RKO (cell line): ENCODE results near the gene DPP10.

Experiments
- DNase-seq: peaks from one replicate; pipeline ENCODE4 v3.0.0-alpha.2; 2016; ENCODE audit warnings: low spot score

The DPP10 gene

DNA sequence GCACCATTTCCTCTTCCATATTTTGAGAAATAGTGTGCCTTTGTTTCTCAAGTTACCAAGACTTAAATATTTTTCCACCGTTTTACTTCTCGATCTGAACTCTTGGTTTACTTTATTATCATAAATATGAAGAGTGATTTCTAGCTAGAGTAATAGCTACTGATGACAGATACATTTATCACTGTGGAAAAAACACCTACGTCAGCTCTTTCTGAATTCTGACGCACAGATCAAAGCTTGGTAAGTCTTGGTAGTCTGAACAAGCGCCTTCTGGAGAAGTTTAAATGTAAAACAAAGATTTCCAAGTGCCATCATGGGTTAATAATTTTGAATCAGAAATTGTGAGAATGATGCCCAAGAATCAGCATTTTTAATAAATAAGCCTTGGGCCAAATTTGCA is 367.7 kb downstream of the DPP10 start:
- DNase-seq, result no peak

DNA sequence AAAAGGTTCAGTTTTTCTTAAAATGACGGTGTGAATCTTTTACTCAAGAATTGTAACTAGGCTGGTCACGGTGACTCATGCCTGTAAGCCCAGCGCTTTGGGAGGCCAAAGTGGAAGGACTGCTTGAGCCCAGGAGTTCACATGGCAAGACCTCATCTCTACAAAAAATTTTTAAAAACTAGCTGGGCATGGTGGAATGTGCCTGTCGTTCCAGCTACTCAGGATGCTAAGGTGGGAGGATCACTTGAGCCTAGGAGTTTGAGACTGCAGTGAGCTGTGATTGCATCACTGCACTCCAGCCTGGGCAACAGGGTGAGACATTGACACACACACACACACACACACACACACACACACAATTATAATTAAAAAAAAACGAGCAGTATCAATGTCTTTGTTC is 369.8 kb downstream of the DPP10 start:
- DNase-seq, result no peak

DNA sequence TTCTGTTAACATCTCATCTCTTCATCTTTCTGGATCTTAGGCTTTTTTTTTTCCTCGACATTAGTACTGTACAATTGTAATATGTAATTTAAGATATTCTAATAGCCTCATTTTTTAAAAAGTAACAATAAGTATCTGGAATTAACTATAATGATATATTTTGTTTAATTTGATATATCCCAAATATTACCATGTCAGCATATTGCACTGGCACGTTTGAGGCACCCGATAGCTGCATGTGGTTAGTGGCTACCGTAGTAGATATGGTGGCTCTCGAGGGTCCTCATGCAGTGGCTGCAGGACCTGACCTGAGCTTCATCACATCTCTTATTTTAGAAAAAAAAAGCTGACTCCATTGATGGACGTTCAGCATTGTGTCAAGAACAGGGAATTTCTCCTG is 371.9 kb downstream of the DPP10 start:
- no peak for DNase-seq

DNA sequence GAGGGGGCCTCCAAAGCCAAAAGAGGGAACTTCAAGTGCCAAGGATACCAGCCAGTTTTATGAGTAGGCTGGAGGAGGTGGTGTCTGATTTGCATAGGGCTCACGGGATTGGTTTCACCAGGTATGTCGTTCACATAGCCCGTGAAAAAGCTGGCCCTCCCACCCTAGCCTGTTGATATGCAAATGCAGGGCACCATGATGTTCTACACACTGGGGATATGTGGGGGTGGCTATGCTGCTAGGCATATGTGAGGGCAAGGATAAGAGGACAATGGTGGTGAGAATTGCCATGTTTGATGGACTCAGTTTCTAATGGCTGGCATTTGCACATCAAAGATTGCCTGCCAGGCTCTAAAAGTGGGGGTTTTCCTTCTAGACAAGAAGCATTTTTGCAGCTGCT is 378.6 kb downstream of the DPP10 start:
- no peak for DNase-seq

DNA sequence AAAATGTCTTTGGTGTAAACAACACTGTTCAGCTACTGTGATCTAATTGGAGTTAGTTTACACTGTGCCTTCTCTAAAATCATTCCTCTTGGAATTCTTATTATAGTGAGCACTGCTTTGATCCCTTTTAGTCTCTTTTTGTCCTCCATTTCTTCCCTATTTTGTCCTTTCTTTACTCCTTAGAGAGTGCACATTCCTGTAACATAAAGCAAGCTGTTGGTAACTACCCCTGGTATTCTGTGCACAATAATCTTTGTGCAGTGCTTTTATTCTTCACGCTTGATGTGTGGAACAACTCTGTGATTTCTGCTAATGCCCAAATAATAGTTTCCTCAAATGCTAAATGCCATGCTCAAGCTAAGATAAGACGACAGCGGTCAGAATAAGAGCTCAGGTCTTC is 401.5 kb downstream of the DPP10 start:
- no peak for DNase-seq

DNA sequence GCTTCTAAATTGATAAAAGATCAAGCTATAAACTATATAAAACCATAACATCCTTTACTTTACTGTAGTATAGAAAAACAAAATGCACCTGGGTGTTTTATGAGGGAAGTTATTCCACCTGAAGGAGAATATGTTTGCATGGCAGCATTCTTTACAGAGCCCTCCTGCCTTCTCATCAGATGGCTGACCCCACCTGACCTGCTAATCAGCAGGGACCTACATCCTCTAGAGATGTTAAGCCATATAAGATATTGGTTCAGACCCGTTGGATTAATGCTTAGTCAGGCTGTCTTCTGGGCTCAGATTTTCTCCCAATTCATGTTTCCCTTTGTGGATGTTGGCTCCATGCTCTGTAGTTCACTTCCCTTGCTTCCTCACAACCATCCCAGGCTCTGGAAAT is 414.8 kb downstream of the DPP10 start:
- DNase-seq, result no peak

DNA sequence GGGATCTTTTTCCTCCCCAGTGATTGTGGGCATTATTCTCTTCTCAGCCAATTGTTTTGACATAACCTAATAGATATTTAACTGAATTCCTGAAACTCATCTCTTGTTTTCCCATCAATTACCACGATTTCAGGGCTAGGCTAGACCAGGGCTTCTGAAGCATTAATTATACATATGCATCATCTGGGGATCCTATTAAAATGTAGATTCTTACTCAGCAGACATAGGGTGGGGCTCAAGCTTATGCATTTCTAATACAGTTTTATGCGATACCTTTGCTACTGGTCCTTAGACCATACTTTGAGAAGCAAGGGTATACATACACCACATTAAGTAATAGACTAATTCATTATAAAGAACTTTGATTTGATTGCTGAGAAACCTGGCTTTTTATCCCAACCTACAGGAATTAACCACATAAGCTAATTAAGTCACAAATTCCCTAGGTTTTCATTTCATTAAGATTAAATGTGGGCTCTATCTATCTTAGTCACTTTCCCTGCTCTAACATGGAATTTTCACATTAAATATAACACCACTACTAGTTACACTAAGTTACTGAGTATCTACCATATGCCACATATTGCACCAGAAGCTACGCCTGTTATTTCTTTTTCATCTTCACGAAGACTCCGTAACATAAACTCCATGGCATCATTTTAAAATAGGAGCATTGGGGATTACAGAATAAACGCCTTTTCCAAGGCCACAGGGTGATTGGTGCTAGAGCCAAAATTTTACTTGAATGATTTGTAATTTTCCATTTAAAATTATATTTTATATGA is 417.5 kb downstream of the DPP10 start:
- DNase-seq, result no peak

DNA sequence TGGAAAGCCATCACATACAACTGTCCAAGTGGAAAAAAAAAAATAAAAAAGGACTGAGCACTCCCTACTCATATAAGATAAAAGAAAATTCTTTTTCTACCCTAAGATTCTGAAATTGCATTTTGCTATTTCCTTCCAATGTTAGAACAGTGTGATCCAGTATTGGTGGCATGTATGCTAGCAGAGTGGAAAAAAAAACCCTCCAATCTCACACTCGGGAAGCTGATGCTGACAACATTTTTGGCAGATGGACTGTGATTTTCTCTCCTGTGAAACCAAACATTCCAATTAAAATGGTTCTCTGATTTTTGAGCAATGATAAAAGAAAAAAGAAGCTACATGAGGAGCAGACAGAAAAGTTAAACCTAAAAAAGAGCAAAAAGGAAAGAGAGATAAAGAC is 419.8 kb downstream of the DPP10 start:
- DNase-seq, result no peak

DNA sequence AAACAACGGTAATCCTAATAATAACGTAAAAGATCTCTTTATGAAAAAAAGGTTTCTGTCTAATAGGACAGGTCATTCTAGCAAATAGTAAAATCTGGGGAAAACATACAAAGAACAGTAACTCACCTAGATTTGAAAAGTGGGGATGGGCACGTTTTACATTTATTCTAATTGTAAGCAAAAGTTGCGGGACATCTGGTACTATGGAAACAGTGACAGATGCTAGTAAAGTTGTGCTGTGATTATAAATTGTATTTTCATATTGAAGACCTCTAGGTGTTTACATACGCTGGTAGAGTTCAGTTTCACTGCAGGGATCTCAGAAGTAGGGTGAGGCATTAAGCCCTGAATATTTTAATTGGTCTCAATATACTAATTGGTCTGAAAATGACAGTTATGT is 422.5 kb downstream of the DPP10 start:
- DNase-seq, result no peak

DNA sequence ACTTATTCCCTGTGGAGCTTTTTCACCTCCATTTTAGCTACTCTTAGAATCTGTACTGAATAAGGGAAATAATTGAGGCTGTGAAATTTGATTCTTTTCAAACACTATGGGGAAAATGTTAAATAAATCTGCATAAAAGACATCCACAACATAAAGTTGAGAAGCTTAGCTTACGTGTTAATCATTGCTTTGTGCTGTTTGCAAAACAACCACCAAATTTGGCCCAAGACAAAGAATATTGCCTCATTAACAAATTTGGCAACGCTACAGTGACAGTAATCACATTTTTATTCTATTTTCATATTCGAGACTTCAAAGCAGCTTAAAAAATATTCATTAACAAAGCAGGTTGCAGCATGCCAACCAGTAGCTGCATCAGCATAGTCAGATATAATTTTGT is 437.6 kb downstream of the DPP10 start:
- DNase-seq, result no peak

DNA sequence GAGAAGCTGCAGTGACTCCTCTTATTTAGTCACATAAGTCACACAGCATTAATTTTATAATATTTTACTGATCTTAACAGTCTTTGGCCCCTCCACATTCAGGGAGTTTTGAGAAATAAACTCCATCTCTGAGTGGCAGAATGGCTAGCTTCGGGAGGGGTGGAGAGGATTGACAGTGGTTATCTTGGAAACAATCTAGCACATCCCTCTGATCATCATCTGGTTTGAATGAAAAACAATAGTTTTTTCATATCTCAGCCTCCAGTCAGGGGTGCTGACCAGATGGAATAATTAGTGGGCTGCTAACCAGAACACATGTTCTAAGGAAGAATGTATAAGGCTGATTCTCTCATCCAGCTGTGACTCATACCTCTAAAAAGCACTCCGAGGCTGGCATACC is 477.5 kb downstream of the DPP10 start:
- DNase-seq, result no peak

DNA sequence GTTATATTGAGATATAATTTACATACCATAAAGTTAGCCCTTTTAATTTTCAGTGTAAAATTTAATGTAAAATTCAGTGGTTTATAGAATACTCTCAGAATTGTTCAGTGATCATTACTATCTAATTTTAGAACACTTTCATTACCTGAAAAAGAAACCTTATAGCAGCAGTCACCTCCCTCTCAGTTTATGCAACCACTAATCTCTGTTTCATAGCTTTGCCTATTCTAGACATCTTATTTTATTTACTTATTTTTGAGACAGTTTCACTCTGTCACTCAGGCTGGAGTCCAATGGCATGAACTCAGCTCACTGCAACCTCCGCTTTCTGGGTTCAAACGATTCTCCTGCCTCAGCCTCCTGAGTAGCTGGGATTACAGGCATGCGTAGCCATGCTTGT is 479.6 kb downstream of the DPP10 start:
- DNase-seq, result no peak

DNA sequence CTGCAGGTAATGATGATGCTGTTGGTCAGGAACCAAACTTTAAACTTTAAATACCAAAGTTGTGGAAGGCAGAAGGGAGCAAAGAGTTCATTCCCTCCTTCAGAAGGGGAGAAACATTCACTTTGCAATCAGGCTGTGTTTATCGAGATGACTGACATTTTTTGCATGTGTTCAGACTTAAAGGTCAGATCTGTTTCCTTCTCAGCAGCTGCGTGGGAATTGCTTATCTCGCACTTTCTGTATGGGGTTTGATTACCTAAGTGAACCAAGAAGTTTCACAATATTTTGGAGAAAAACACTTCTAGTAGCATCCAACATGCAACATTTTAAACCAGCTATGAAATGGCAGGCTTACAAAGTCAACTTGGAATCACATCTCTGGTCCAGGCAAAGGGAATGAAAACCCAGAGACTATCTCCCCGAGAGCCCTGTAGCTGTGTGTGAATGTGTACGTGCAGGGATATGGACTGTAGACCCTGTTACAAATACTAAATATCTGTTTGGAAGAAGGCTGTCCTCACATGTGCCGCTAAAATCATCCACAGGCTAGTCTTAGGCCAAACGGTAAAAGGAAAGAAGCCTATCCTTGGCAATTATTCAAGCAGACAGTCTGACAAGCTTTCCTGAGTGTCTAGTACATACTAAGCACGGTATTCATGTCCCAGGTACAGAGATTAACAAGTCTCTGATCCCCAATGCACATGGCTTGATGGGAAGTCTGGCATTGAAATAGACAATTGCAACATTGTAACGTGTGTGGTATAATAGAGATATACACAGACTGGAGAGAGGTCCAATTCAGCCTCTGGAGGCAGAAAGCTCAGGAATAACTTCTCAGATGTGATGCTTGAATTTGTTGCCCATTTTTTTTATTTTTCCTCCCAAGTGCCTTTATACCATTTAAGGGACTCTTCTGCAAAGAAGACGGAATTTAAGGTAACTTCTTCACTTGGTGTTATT is 483.1 kb downstream of the DPP10 start:
- no peak for DNase-seq

DNA sequence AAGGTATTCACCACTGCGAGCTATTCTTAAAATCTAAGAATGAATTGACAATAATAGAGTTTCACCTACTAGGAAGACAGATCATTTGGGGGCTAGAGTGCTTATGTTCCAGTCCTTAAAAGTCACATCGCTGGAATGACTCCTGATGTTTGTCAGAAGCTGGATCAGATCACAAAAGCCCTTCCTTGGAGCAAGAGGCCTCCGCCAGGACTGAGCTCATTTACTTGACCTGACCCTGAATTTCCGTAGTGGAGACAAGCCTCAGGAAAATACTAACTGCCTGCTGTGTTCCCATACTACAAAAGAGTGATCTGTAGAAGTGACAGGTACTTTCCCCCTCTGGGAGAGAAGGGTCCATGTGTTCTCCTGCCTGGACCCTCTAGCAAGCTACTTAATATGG is 483.9 kb downstream of the DPP10 start:
- DNase-seq, result no peak

DNA sequence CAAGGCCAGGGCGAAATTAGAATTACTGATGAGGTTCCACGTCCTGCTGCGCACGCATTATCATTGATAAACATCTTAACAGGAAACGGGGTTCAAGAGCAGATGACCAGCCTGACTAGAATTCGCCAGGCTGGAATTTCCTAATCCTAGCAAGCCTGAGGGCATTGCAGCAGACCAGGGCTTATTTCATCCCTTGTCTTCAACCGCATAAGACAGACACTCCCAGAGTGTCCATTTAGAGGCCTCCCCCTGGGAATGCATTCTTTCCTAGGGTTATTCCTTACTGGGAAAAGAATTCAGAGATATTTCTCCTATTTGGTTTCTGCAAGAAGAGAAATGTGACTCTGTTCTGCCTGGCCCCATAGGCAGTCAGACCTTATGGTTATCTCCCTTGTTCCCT is 486.8 kb downstream of the DPP10 start:
- DNase-seq, result no peak

DNA sequence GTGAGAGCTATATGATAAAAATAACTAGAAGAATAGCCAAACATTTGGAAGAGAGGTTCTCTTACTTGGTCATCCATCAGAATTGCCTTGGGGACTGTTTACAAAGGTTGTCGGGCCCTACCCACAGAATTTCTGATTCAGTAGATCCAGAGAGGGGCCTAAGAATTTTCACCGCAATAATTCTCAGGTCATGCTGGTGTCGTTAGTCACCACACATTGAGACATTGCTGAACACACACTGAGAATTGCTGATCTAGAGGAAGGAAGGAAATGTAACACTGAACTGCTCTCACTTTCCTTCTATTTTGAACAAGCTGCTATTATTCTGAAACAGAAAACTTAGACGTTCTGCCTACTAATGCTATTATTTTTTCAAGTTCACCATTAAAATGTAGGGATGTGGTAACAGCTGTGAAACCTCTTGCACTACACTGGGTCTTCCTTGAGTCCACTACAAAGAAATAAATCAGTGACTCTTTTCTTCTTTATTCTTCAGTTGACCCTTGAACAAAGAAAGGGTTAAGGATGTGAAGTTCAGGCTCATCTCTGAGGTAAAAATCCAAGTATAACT is 491.3 kb downstream of the DPP10 start:
- no peak for DNase-seq

DNA sequence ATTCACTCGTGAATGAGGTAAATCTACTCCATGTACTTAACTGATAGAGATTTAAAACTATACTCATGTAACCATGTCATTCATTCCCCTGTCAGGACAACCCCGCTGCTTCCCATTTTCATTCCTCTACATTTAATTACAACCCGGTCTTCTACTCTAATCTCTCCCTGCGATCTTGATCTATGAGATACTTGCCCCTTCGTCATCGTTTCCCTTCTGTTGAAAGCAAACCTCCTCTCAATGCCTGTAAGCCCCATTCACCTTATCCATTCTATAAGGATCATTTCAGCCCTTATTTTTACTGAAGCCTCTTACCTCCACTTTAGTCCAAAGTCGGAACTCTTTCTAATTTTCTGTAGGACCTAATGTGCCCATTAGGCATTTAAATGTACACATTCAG is 492.6 kb downstream of the DPP10 start:
- DNase-seq, result no peak

DNA sequence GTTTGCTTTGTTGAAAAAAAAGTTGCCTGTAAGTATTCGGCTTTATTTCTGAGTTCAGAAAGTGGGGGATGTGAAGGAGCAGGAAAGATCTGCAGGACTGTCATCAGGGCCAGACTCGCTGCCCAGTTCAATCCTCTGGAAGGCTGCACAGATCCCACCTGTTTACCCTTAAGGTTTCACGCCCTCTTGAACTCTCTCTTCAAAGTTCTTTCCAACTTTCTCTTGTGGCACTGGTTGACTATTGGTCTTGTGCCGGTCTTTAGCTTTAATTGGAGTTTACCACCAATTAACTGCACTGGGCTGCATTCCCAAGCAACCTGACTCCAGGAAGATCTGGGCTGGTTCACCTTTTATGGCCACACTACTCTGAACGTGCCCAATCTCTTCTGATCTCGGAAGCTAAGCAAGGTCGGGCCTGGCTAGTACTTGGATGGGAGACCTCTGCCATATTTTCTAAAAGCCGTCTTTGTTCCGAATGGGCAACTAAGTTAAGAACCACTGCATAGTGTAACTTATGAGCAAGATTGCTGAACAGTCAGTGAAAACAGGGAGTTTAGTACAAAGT is 495.0 kb downstream of the DPP10 start:
- no peak for DNase-seq

DNA sequence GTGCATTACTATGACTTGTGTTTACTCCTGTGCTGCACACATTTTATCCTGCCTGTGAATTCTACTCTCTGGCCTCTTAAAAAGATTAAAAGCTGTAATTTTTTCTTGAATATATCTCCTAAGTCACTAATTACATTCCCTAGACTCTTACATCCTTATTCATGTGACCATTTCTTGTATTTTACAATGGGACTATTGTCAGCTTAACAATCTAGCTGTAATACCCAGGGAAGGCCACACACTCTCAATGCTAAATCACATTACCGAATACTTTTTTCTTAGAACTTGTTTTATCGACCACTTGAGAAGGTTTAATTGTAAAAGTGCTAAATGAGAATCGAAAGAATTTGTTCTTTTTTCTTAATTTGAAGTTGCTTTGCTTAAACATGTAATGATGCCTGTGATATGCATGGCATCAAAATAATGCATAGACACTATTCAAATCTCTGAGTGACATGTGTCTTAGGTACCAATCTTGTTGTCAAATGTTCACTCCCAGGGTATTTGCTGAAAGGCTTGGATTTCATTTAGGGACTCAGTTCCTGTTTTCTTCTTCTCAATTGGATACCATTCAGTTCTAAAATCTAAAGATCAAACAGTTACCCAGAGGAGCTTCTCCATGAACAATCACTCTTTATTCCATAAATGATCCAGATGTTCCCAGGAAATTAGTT is 498.5 kb downstream of the DPP10 start:
- DNase-seq, result no peak

DNA sequence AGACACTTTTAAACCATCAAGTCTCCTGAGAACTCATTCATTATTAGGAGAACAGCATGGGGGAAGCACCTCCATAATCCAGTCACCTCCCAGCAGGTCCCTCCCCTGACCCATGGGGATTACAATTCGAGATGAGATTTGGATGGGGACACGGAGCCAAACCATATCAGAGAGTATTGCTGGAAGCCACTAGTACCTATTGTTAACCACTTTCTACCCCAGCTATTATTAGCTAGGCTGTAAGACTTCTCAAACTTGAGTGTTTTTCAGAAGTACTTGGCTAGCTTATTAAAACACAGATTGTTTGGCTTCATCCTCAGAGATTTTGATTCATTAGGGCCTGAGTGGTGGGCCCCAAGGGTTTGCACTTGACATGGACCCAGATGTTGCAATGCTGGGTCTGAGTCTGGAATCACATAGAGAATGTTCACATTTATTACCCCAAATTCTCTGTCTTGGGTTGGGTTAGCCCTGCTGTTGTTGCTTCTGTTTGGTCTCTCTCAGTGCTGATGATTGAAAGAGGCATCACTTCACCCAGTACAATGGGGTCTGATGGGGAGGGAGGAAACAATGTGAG is 506.9 kb downstream of the DPP10 start:
- DNase-seq, result no peak

DNA sequence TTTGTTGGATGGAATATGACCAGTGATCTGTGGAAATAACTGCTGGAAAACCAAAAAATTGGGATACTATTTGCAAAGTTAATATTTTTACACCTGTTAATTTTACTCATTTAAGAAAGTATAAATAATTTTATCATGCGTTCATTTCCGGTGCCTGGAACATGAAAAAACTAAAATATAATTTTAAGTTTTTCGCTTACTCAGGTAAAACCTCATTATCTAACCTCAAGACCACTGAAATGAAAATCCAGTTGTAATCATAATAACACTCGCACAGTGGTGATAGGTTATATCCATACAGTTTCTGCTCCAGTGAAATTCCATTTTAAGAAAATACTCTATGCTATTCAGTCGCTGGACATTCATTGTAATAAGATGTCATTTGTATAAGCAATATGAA is 517.9 kb downstream of the DPP10 start:
- no peak for DNase-seq

DNA sequence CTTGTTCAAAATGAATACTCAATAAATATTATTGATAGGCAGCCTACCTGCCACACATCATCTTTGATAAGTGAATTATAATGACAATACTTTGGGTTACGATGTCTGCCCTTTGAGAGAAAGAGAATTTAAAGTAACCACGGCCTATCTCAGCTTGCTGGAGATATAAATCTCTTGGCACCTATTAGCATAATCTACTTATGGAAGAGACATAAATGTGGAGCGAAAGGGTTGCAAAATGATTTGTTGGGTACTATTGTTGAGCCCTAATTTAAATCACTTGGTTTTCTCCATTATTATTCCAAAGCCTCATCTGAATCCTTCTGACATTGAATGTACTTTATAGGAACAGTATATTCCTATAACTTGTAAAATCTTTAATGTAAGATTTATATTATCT is 520.1 kb downstream of the DPP10 start:
- no peak for DNase-seq
